Right cardiac atrium (tissue), 5 donors: ENCODE data around the gene KDM2B. TPM values are rescaled to one million over a fixed set of nuclear protein-coding genes. Genes with fewer than 3 reads are reported as not detected.
"Not testable (repeated sequence)": the region's sequence is repeated elsewhere in the genome, so short reads cannot be mapped to it uniquely, and the experiment has no call there.

Experiments used
- ATAC-seq, 2 donors: fragments of 200-7000 bp; cut with Tn5 transposase; one replicate each; pipeline versions ENCODE4 v1.8.0 to v1.9.1; 2020; ENCODE audit warnings: moderate library complexity in 2 of 2, mild to moderate bottlenecking in 1 of 2
- DNase-seq, 3 donors: peaks; one replicate each; pipeline ENCODE4 v3.0.0-alpha.2; 2020
- H3K27ac ChIP-seq: one replicate; pipeline ENCODE4 v1.5.1; 2013; ENCODE audit warnings: mild to moderate bottlenecking, low read length, control low read depth, moderate library complexity
- H3K27me3 ChIP-seq: one replicate; pipeline ENCODE4 v1.6.1; 2013; ENCODE audit not compliant: control insufficient read depth, insufficient read depth
- H3K4me1 ChIP-seq: one replicate; pipeline ENCODE4 v1.6.1; 2013; ENCODE audit warnings: low read length; ENCODE audit not compliant: control insufficient read depth, insufficient read depth
- H3K4me3 ChIP-seq: one replicate; pipeline ENCODE4 v1.5.1; 2013; ENCODE audit warnings: low read length, control low read depth
- H3K9me3 ChIP-seq: one replicate; pipeline ENCODE4 v1.6.1; 2013; ENCODE audit warnings: low read length; ENCODE audit not compliant: control insufficient read depth
- WGBS: extraction: QIAGEN DNeasy Blood & Tissue Kit; methylation state at CpG from one replicate; pipeline ENCODE4 v1.1.7; 2013; 5-methylcytosine and 5-hydroxymethylcytosine counted together
- intact Hi-C, 4 donors: fragments of 100-400 bp; cut with DNase I; formaldehyde crosslinking; loops; one replicate each; pipeline versions ENCODE4 v1.11.0 to v1.14.0; 2022 to 2023
- microRNA-seq, 2 donors: library from miRNA; unstranded; fragments of <30 nt; microRNA quantifications; one replicate each; pipeline ENCODE4 v1.2.0, GENCODE V29; 2020 to 2021
- polyA plus RNA-seq: library from polyadenylated mRNA; stranded (reverse); fragments of 200-250 nt; gene quantifications from one replicate; pipeline ENCODE4 v1.2.3, GENCODE V29; 2013
- total RNA-seq, 4 donors: library from RNA; stranded (reverse); fragmentation: NEBNext Ultra II Directional; extraction: Animal tissue kit (Norgen Biotek cat#: 25700); gene quantifications; one replicate each; pipeline ENCODE4 v1.2.1, GENCODE V29; 2021
- donor health status: healthy with polysubstance abuse.
- donor health status: DM: no; HTN: yes; CAD: no.
- donor health status: DM: no; HTN: no; CAD: no.
- donor health status: DM: no; HTN: yes; CAD: no; lungs with severe emphysema.
- donor health status: DM: yes; HTN: yes; CAD: no.

The KDM2B gene
- total and polyA plus RNA-seq, 5 donors = 6.1 to 16.0 (median 13.0) TPM

- ATAC-seq (peak in 1 of 2 donors; percentile 40), DNase-seq (peak in 2 of 3 donors; percentile 56 to 63)
- H3K9me3 ChIP-seq = no peaks in the 10 kb centered on the region
- H3K4me3 ChIP-seq = peak overlapping the region; percentile 40
- no peak overlapping the region for H3K27ac ChIP-seq
- no peaks in the 10 kb centered on the region for H3K4me1 ChIP-seq
- 55% methylated on average over 10 of the region's 10 CpGs for WGBS
- intact Hi-C loops = no loop called here
- H3K27me3 ChIP-seq = no peaks in the 10 kb centered on the region
These were observed 189.1 kb downstream of the KDM2B start for GRCh38 chr12:121391619-121392324.

GRCh38 chr12:121390856-121391255 lies 190.0 kb downstream of the KDM2B start:
- ATAC-seq (no peak), DNase-seq (no peak)
- no peaks in the 10 kb centered on the region for H3K9me3 ChIP-seq
- intact Hi-C loops = no loop called here
- H3K27ac ChIP-seq = no peak overlapping the region
- no peaks in the 10 kb centered on the region for H3K27me3 ChIP-seq
- 93% methylated on average over 2 of the region's 2 CpGs for WGBS
- H3K4me1 ChIP-seq = no peaks in the 10 kb centered on the region
- H3K4me3 ChIP-seq = no peak overlapping the region

- intact Hi-C loops = no loop called here
- Histone ChIP-seq H3K4me3 (no peak overlapping the region), H3K27me3 (no peaks in the 10 kb centered on the region), H3K4me1 (no peaks in the 10 kb centered on the region), H3K27ac (no peak overlapping the region), H3K9me3 (no peaks in the 10 kb centered on the region)
- WGBS = 62% methylated on average over 5 of the region's 5 CpGs
- no peak for ATAC-seq
- DNase-seq = no peak
These were observed 192.3 kb downstream of the KDM2B start for GRCh38 chr12:121388421-121388981.

GRCh38 chr12:121384891-121385290 lies 195.9 kb downstream of the KDM2B start:
- H3K9me3 ChIP-seq, ATAC-seq, H3K4me3 ChIP-seq, intact Hi-C loops, DNase-seq, H3K4me1 ChIP-seq, H3K27me3 ChIP-seq, H3K27ac ChIP-seq: not testable (repeated sequence)
- WGBS = 75% methylated on average over 6 of the region's 6 CpGs

- 93% methylated on average over 9 of the region's 9 CpGs for WGBS
- ATAC-seq = no peak
- H3K4me1 ChIP-seq = no peaks in the 10 kb centered on the region
- intact Hi-C loops = no loop called here
- H3K4me3 ChIP-seq = no peak overlapping the region
- no peak overlapping the region for H3K27ac ChIP-seq
- H3K27me3 ChIP-seq = no peaks in the 10 kb centered on the region
- DNase-seq = no peak
- no peaks in the 10 kb centered on the region for H3K9me3 ChIP-seq
These were observed 197.2 kb downstream of the KDM2B start for GRCh38 chr12:121383601-121384021.

GRCh38 chr12:121379945-121380344 lies 200.9 kb downstream of the KDM2B start:
- intact Hi-C loops = no loop called here

More at GRCh38 chr12:121379945-121380344, 200.9 kb downstream of the KDM2B start:
- H3K4me1 ChIP-seq = no peaks in the 10 kb centered on the region
- DNase-seq = no peak
- no peak overlapping the region for H3K27ac ChIP-seq
- 87% methylated on average over 10 of the region's 10 CpGs for WGBS
- no peaks in the 10 kb centered on the region for H3K9me3 ChIP-seq
- H3K27me3 ChIP-seq = no peaks in the 10 kb centered on the region
- no peak overlapping the region for H3K4me3 ChIP-seq
- ATAC-seq = no peak

Small RNAs within 50 kb of the gene (microRNA-seq; reads per million reads assigned to microRNA genes)
- 0 reads per million in 2 donors for gene MIR7107

Other genes starting within 250 kb of the KDM2B start
- 10 to 100 TPM; 59.4 to 64.0 (median 60.4) TPM for gene ANAPC5, start 228.6 kb downstream of the KDM2B start, total RNA-seq
- gene ANAPC5, start 228.6 kb downstream of the KDM2B start, polyA plus RNA-seq = 55.7 TPM
- 10 to 100 TPM; 25.1 to 31.4 (median 26.1) TPM for gene RNF34, start 180.9 kb downstream of the KDM2B start, total RNA-seq
- gene RNF34, start 180.9 kb downstream of the KDM2B start, polyA plus RNA-seq = 21.1 TPM
- gene ORAI1, start 45.5 kb upstream of the KDM2B start, total RNA-seq = 1 to 10 TPM; 7.0 to 9.4 (median 8.4) TPM
- gene ORAI1, start 45.5 kb upstream of the KDM2B start, polyA plus RNA-seq = 6.9 TPM
- gene MORN3, start 88.6 kb upstream of the KDM2B start, total RNA-seq = under 1 TPM; 0.11 to 0.21 (median 0.17) TPM
- gene MORN3, start 88.6 kb upstream of the KDM2B start, polyA plus RNA-seq = 0.38 TPM
- gene TMEM120B, start 131.7 kb upstream of the KDM2B start, total RNA-seq = 1 to 10 TPM; 5.9 to 7.6 (median 7.1) TPM
- 5.8 TPM for gene TMEM120B, start 131.7 kb upstream of the KDM2B start, polyA plus RNA-seq
- 10 to 100 TPM; 15.2 to 23.3 (median 22.0) TPM for gene RHOF, start 212.7 kb upstream of the KDM2B start, total RNA-seq
- gene RHOF, start 212.7 kb upstream of the KDM2B start, polyA plus RNA-seq = 11.2 TPM
- gene SETD1B, start 223.0 kb upstream of the KDM2B start, total RNA-seq = 10 to 100 TPM in 3 of 4 donors, 1 to 10 TPM in 1; 9.6 to 14.9 (median 13.0) TPM
- gene SETD1B, start 223.0 kb upstream of the KDM2B start, polyA plus RNA-seq = 7.6 TPM